Measurements from ENCODE around the gene PLA2G3.

- TF ChIP-seq JUND (IDR thresholded peaks at IDR 0.05; ENCODE audit: low read length) (no peak), ZNF274 (IDR thresholded peaks at IDR 0.05; ENCODE audit: borderline replicate concordance, extremely low read depth, low read length) (no peak), ATF3 (IDR thresholded peaks at IDR 0.05; ENCODE audit: insufficient read depth, low read depth, low read length) (no peak)
Observed at GRCh38 chr22:31106001-31106571, 34.2 kb downstream of the PLA2G3 start.

Measured in H1 (cell line).